ENCODE results near the gene FUT7.

DNA sequence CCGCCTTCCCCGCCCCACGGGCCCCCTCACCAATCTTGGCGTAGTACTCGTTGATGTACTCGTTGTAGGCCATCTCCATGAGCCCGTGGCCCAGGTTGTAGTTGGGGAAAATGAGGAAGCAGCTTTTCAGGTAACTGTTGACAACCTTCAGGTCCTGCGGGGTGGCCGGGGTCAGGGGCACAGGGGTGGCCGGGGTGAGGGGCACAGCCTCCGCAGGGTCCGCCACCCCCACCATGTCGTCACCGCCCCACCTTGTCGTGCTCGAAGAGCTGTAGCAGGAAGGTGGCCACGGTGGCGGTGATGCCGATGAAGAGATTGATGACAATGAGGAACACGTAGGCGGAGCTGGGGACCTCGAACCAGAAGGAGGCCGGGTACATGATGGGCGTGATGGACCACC is 20.7 kb downstream of the FUT7 start:
- TF ChIP-seq, protein P1, sequence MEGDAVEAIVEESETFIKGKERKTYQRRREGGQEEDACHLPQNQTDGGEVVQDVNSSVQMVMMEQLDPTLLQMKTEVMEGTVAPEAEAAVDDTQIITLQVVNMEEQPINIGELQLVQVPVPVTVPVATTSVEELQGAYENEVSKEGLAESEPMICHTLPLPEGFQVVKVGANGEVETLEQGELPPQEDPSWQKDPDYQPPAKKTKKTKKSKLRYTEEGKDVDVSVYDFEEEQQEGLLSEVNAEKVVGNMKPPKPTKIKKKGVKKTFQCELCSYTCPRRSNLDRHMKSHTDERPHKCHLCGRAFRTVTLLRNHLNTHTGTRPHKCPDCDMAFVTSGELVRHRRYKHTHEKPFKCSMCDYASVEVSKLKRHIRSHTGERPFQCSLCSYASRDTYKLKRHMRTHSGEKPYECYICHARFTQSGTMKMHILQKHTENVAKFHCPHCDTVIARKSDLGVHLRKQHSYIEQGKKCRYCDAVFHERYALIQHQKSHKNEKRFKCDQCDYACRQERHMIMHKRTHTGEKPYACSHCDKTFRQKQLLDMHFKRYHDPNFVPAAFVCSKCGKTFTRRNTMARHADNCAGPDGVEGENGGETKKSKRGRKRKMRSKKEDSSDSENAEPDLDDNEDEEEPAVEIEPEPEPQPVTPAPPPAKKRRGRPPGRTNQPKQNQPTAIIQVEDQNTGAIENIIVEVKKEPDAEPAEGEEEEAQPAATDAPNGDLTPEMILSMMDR (IDR thresholded peaks at IDR 0.05; ENCODE audit: insufficient read depth, low read length, poor library complexity, severe bottlenecking) = no peak
- TF ChIP-seq EZH2phosphoT487 (conservative IDR thresholded peaks at IDR 0.05; ENCODE audit: low read length) = no peak

All from SU-DHL-6 (cell line).